Measurements from ENCODE around the gene CELSR1. TPM values are rescaled to one million over a fixed set of nuclear protein-coding genes. Genes with fewer than 3 reads are reported as not detected.
A peak's percentile ranks its signal among the peaks of the same experiment; 100 is the strongest.

The CELSR1 gene
- total RNA-seq, 1 experiment from 2014 or later: 22.6 TPM

DNA sequence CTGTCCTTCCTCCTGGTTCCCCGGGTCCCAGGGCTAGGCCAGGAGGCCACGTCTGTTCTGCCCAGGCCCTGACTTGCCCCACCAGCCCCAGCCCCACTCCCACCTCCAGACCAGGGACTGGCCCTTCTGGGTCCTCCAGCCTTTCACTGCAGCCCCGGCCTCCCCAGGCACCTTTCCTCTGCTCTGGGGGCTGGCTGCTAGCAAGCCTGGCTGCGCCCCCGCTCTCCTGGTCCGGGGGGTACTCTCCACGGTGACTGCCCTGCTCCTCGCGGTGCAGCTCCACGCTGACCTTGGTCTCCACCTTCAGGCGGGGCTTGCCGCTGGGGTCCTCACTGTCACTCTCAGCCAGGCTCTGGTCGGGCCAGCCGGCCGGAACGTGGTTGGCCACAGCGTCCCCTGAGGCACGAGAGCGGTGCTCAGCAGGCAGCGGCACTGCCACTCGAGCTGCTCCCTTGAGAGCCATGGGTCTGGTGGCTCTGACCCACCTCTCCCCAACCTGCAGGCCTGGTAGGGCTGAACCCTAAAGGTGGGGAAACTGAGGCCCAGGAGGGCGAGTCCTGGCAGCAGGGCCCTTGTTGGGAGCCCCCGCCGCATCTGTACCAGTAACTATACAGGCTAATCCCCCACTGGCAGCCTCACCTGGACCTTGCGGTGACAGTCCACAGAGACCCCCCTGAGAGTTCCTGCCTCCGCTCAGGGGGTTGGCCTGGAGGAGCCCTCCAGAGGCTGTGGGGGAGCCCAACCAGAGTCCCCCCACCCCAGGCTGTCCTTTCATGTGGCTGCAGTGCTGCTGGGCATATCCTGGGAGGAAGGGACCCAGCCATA lies 172.9 kb downstream of the CELSR1 start:
- H3K79me2 ChIP-seq (ENCODE audit: insufficient read depth, low read length): no peaks in the 10 kb centered on the region
- no peaks in the 10 kb centered on the region; the same call in 1 of the 2 replicates for H3K27me3 Mint-ChIP-seq (ENCODE audit: low read depth)

More for the DNA sequence above, 172.9 kb downstream of the CELSR1 start:
- Histone ChIP-seq H3K4me1 (ENCODE audit: insufficient read depth, low read length) (no peaks in the 10 kb centered on the region; the same call in 1 of the 2 replicates), H2AK5ac (ENCODE audit: insufficient read length, low read length) (no peak overlapping the region), H4K5ac (ENCODE audit: insufficient read length, low read depth, low read length) (no peak overlapping the region), H4K91ac (ENCODE audit: insufficient read length, low read depth, low read length) (no peak overlapping the region), H3K79me1 (ENCODE audit: insufficient read depth, low read depth, low read length, poor library complexity, severe bottlenecking) (no peaks in the 10 kb centered on the region), H2BK12ac (ENCODE audit: insufficient read length, low read depth, low read length) (no peak overlapping the region), H2BK20ac (ENCODE audit: low read depth, low read length, poor library complexity, severe bottlenecking) (no peak overlapping the region), H4K20me1 (ENCODE audit: control insufficient read depth, insufficient read depth, insufficient read length) (no peaks in the 10 kb centered on the region), H3K23me2 (ENCODE audit: insufficient read length, low read depth, low read length, poor library complexity, severe bottlenecking) (no peaks in the 10 kb centered on the region), H3K27ac (ENCODE audit: insufficient read length, low read depth, low read length) (no peak overlapping the region), H3K4ac (ENCODE audit: low read depth, low read length) (no peak overlapping the region), H2AFZ (ENCODE audit: low read length) (no peak overlapping the region), H3K18ac (ENCODE audit: insufficient read length, low read depth, low read length) (no peak overlapping the region), H3K4me2 (ENCODE audit: insufficient read depth, insufficient read length, low read length) (no peak overlapping the region), H3K56ac (ENCODE audit: insufficient read length, low read depth, low read length) (no peak overlapping the region), H2BK15ac (ENCODE audit: low read depth, low read length) (no peak overlapping the region), H4K8ac (replicated peaks; ENCODE audit: insufficient read length, low read depth, low read length) (no peak overlapping the region), H3K9ac (ENCODE audit: extremely low read depth, insufficient read length, low read length) (no peak overlapping the region), H3K27me3 (ENCODE audit: insufficient read depth, low read length) (no peaks in the 10 kb centered on the region), H2BK120ac (ENCODE audit: low read depth, low read length, poor library complexity, severe bottlenecking) (no peak overlapping the region), H3T11ph (ENCODE audit: low read length) (no peak overlapping the region), H2BK5ac (ENCODE audit: insufficient read length, low read length) (no peak overlapping the region), H3K9me3 (ENCODE audit: control insufficient read depth, low read depth, low read length) (no peaks in the 10 kb centered on the region), H3K14ac (ENCODE audit: insufficient read depth, low read length) (no peak overlapping the region), H3K23ac (ENCODE audit: insufficient read length, low read depth, low read length) (no peak overlapping the region)
- peak overlapping the region in 1 of 3 experiments; percentile 79; a peak in 1 of 7 replicates for H3K27ac Mint-ChIP-seq
- H3K36me3 Mint-ChIP-seq (ENCODE audit: insufficient read depth in 1 of 3, low read depth in 3 of 3): peaks cover 4 to 30% (median 29%) of the 10 kb centered on the region in 3 experiments; a peak in 6 of 7 replicates
- no peak for TF ChIP-seq CTCF (conservative IDR thresholded peaks at IDR 0.05)
- no peak overlapping the region for H3K4me3 Mint-ChIP-seq
- no CpG with 5 or more reads among the region's 26 CpGs for WGBS (ENCODE audit: extremely low coverage, insufficient read length, low lambda C conversion rate)
- H3K9me3 Mint-ChIP-seq: peaks cover 0 to 8% of the 10 kb centered on the region in 2 experiments; a peak in 1 of 5 replicates
- no peak for DNase-seq
- H3K4me1 Mint-ChIP-seq: peaks cover 5 to 6% of the 10 kb centered on the region in 2 experiments

All from H9 (cell line).